22Rv1 (cell line): ENCODE results near the gene HNRNPF.

Experiments
- CTCF ChIP-seq: fragments of 450-650 bp; IDR thresholded peaks from 2 replicates; pipeline ENCODE4 v1.5.1; 2017; ENCODE audit warnings: mild to moderate bottlenecking
- ZFX ChIP-seq: fragments of 450-650 bp; IDR thresholded peaks from 2 replicates; pipeline ENCODE4 v1.6.1; 2017; ENCODE audit warnings: antibody characterized with exemption, borderline replicate concordance

- TF ChIP-seq CTCF, result no peak
- no peak for TF ChIP-seq ZFX
Observed at GRCh38 chr10:43411536-43411935, 2.5 kb upstream of the HNRNPF start.
